Esophagus mucosa (tissue), 1 donor: Measurements from ENCODE around the gene DERL3. TPM values are rescaled to one million over a fixed set of nuclear protein-coding genes. Genes with fewer than 3 reads are reported as not detected.

Experiments
- ATAC-seq: fragments of 200-7000 bp; cut with Tn5 transposase; one replicate; pipeline ENCODE4 v1.9.1; 2020
- total RNA-seq: library from RNA; stranded (reverse); gene quantifications from one replicate; pipeline ENCODE4 v1.2.4, GENCODE V29; 2023
- donor health status: DM: yes; HTN: yes; CAD: no.

Gene DERL3
- total RNA-seq, 1 donor from 2014 or later = 1.5 TPM

- no peak for ATAC-seq
These were observed 8.6 kb upstream of the DERL3 start for GRCh38 chr22:23847310-23847920.

DNA sequence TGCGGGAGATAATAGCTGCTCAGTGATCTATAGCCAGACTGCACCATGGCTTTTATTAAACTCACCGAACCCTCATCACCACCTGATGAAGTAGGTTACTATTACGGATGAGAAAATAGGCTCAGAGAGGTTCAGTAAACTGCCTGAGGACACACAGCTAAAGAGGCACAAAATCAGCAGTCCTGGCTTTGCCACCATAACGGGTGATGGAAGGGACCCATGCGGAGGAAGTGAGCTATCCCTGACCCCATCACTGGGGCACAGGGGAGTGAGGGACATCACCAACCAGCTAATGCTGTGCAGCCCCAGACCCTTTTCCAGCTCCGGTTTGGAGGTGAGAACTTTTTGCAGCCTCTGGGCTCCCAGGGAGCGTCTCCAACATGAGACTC lies 7.3 kb upstream of the DERL3 start:
- no peak for ATAC-seq

GRCh38 chr22:23845265-23846080 lies 6.7 kb upstream of the DERL3 start:
- no peak for ATAC-seq

GRCh38 chr22:23844739-23845202 lies 6.0 kb upstream of the DERL3 start:
- no peak for ATAC-seq

- no peak for ATAC-seq
These were observed 3.8 kb upstream of the DERL3 start for GRCh38 chr22:23842599-23842998.

DNA sequence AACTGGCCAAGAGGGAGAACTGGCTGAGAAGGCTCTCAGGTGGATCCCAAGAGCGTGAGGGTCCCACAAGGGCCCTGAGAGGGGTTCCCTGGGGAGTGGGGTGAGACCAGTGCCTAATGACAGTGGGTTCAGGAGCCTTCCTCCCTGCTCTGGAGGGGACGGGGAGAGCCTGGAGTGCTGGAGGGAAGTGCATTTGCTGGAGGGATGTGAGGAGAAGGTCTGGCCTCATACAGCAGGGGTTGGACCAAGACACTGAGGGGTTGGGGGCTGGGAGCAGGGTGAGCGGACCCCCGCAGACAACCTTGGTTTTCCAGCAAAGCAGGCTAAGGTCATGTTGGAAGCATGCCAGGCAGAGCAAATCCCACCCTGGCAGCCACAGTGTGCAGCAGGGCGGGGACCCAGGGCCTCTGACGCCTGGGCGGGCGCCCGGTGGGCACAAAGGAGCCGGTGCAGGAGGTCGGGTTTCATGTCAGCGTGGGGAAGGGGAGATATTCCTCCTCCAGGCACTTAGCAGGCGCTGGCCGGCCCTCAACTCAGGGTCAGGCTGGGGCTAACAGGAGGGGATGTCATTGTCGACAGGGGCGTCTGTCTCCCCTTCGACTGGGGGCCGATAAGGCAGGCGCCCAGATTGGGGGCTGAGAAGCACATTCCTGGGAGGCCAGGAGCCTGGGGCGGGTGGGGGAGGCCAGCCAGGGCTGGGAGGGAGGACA lies 3.1 kb upstream of the DERL3 start:
- no peak for ATAC-seq

GRCh38 chr22:23841292-23841691 lies 2.5 kb upstream of the DERL3 start:
- ATAC-seq = no peak

DNA sequence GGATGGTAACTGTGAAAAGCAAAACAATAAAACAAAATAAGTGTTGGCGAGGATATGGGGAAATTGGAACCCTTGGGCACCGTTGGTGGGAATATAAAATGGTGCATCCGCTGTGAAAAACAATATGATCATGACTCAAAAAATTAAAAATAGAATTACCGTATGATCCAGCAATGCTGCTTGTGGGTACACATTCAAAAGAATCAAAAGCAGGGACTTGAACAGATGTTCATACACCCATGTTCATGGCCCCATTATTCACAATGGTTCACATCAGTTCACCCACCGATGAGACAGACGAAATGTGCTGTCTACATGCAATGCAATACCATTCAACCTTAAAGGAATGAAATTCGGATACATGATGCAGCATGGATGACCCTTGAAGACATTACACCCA lies 1.2 kb upstream of the DERL3 start:
- no peak for ATAC-seq

- ATAC-seq = peak; percentile 1
These were observed 710 bp downstream of the DERL3 start for GRCh38 chr22:23837911-23838680.

DNA sequence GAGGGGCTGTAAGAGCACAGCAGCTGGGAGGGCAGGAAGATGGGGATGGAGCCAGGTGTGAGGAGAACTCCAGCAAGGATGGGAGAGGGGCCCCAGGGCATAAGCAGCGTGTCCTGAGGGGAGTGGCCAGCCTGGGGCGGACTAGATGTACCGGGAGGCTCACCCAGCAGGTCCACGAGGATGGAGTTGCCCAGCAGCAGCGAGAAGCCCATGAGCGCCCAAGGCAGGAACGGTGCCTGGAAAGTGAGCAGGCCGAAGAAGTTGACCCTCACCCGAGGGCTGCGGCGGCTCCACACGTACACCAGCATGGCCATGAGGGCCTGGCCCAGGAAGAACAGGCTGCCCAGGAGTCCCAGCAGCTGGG lies 1.3 kb downstream of the DERL3 start:
- no peak for ATAC-seq

GRCh38 chr22:23836692-23837495 lies 1.9 kb downstream of the DERL3 start:
- no peak for ATAC-seq

GRCh38 chr22:23836281-23836680 lies 2.5 kb downstream of the DERL3 start:
- no peak for ATAC-seq

GRCh38 chr22:23835484-23836144 lies 3.2 kb downstream of the DERL3 start:
- ATAC-seq = no peak

DNA sequence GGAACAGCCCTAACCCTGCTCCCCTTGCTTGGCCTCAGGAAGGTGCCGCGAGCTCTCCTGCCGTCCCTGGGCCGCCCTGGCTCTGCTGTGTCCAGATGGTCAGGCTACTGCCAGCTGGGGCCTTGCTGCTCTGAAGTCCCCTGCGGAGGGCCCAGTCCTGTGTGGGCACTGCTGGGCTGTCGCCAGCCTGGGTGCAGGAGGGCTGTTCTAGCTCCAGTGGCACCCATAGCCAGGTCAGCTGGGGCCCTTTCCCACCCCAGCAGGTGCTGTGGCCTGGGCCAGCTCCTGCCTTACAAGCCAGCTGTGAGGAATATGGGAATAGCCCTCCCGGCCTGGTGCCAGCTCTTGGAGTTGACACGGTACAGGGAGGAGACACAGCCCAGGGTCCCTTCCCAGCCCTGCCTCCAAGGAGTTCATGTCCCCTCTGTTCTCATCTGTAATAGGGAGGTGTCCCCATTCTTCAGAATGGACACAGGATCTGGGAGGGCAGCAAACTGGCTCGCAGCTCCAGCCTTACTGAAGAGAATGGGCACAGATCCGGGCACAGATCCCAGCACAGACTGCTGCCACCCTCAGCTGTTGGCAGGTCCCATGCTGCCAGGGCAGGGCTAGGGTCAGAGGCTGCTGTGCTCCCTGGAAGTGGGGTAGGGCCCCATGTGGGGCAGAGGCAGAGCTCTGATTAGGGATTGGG lies 3.9 kb downstream of the DERL3 start:
- no peak for ATAC-seq

DNA sequence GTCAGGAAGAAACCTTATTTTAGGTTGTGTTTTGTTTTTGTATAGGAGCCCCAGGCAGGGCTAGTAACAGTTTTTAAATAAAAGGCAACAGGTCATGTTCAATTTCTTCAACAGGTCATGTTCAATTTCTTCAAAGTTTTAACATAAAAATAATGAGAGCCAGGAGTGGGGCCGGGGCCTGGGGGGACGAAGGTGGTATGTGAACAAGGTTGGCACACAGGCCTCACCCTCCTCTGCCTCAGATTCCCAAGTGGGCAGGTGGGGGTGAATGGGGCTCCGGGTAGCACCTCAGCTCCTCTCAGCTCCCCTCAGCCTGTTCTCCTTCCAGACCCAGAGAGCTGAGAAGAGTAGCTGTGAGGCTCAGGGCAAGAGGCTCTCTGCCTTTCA lies 4.4 kb downstream of the DERL3 start:
- ATAC-seq = no peak

- ATAC-seq = no peak
These were observed 4.9 kb downstream of the DERL3 start for GRCh38 chr22:23833911-23834317.

DNA sequence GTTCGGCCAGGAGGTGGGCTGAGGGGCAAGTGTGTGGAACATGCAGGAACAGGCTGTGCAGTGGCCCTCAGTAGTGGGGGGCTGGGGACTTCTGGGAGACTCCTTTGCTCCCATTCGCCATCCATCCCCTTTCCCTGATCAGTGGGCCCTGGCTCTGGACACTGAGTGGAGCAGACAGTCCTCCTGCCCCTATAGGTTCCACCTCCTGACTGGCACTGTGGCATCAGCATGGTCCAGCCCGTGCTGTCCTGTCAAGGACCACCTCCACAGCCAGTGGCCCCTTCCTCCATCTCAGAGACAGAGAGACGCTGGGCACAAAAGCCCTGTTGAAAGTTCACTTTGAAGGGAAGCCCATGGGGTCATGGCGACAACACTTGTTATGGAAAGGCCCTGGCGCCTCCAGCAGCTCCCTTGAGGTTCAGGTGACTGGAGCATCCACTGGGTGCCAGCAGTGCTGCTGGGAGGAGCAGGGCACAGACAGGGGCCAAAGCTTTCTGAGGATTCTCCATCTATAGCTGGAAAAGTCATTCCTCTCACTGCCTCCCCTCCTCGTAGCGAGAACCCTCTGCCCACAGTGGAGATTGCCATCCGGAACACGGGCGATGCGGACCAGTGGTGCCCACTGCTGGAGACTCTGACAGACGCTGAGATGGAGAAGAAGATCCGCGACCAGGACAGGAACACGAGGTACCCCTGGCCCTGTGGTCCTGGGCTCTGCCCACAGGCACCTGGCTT lies 5.6 kb downstream of the DERL3 start:
- ATAC-seq = no peak

GRCh38 chr22:23832226-23833016 lies 6.4 kb downstream of the DERL3 start:
- ATAC-seq = no peak

DNA sequence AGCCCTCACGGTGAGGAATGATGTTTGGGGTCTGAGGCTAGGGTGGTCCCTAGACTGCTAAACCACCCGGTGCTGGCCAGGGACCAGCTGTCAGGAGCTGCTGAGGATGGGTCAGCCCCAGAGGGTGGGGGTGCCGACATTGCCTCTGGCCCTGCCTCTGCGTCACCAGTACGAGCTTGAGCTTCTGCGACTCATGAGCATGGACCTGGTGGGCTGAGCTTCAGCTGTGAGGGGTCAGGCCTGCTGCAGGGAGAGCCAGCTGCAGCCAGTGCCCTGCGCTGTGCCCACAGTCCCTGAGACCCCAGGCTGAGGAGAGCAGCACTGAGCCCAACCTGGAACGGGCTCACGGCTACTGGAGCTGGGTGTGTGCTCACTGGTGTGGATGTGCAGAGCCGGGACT lies 7.0 kb downstream of the DERL3 start:
- peak; percentile 4 for ATAC-seq
